ENCODE data around the gene SPCS3. TPM values are rescaled to one million over a fixed set of nuclear protein-coding genes. Genes with fewer than 3 reads are reported as not detected.
A peak's percentile ranks its signal among the peaks of the same experiment; 100 is the strongest.

The SPCS3 gene
- total and polyA plus RNA-seq, 2 of the 13 experiments (the other 11 are each of a cell fraction or from before 2014, with no cell fraction given) = 26.3 to 57.0 TPM

- TF ChIP-seq, protein P1, sequence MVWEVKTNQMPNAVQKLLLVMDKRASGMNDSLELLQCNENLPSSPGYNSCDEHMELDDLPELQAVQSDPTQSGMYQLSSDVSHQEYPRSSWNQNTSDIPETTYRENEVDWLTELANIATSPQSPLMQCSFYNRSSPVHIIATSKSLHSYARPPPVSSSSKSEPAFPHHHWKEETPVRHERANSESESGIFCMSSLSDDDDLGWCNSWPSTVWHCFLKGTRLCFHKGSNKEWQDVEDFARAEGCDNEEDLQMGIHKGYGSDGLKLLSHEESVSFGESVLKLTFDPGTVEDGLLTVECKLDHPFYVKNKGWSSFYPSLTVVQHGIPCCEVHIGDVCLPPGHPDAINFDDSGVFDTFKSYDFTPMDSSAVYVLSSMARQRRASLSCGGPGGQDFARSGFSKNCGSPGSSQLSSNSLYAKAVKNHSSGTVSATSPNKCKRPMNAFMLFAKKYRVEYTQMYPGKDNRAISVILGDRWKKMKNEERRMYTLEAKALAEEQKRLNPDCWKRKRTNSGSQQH (CRISPR knock-in tag; IDR thresholded peaks at IDR 0.05; ENCODE audit: low read depth) = 0 out of 2 replicates have a peak, but pooled peaks have one; percentile 24
- TF ChIP-seq ZNF546 (CRISPR knock-in tag; conservative IDR thresholded peaks at IDR 0.05) (0 out of 2 replicates have a peak, but pooled peaks have one; percentile 75), ZNF232 (CRISPR knock-in tag; IDR thresholded peaks at IDR 0.05; ENCODE audit: borderline replicate concordance) (no peak), THAP11 (CRISPR knock-in tag; IDR thresholded peaks at IDR 0.05) (peak; percentile 62), POLR2A (IDR thresholded peaks at IDR 0.05; ENCODE audit: insufficient read depth in 1 of 2, low read depth in 2 of 2, low read length in 2 of 2) (peak; percentile 92 to 94), ZNF784 (CRISPR knock-in tag; IDR thresholded peaks at IDR 0.05; ENCODE audit: borderline replicate concordance) (peak; percentile 24; the same call in 1 of the 2 replicates), SP4 (CRISPR knock-in tag; IDR thresholded peaks at IDR 0.05) (peak; percentile 89), PHF20 (CRISPR knock-in tag; IDR thresholded peaks at IDR 0.05) (peak; percentile 65), HNF4A (CRISPR knock-in tag; IDR thresholded peaks at IDR 0.05) (0 out of 2 replicates have a peak, but pooled peaks have one; percentile 17), ADNP (CRISPR knock-in tag; IDR thresholded peaks at IDR 0.05) (no peak), ATF4 (CRISPR knock-in tag; IDR thresholded peaks at IDR 0.05) (no peak; a peak in 1 of 4 replicates), FOXO1 (CRISPR knock-in tag; IDR thresholded peaks at IDR 0.05) (peak; percentile 73; the same call in 1 of the 2 replicates), SMARCE1 (IDR thresholded peaks at IDR 0.05; ENCODE audit: borderline replicate concordance) (no peak), ZGPAT (CRISPR knock-in tag; IDR thresholded peaks at IDR 0.05) (peak; percentile 40; the same call in 1 of the 2 replicates), POLR2AphosphoS5 (IDR thresholded peaks at IDR 0.05; ENCODE audit: low read depth, low read length) (peak; percentile 89), HOXA7 (CRISPR knock-in tag; IDR thresholded peaks at IDR 0.05) (no peak)
- TF ChIP-seq, protein P2, sequence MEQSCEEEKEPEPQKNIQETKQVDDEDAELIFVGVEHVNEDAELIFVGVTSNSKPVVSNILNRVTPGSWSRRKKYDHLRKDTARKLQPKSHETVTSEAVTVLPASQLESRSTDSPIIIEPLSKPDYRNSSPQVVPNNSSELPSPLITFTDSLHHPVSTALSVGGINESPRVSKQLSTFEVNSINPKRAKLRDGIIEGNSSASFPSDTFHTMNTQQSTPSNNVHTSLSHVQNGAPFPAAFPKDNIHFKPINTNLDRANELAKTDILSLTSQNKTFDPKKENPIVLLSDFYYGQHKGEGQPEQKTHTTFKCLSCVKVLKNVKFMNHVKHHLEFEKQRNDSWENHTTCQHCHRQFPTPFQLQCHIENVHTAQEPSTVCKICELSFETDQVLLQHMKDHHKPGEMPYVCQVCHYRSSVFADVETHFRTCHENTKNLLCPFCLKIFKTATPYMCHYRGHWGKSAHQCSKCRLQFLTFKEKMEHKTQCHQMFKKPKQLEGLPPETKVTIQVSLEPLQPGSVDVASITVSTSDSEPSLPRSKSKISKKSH (CRISPR knock-in tag; IDR thresholded peaks at IDR 0.05; ENCODE audit: borderline replicate concordance) = no peak
- TF ChIP-seq, protein P3, sequence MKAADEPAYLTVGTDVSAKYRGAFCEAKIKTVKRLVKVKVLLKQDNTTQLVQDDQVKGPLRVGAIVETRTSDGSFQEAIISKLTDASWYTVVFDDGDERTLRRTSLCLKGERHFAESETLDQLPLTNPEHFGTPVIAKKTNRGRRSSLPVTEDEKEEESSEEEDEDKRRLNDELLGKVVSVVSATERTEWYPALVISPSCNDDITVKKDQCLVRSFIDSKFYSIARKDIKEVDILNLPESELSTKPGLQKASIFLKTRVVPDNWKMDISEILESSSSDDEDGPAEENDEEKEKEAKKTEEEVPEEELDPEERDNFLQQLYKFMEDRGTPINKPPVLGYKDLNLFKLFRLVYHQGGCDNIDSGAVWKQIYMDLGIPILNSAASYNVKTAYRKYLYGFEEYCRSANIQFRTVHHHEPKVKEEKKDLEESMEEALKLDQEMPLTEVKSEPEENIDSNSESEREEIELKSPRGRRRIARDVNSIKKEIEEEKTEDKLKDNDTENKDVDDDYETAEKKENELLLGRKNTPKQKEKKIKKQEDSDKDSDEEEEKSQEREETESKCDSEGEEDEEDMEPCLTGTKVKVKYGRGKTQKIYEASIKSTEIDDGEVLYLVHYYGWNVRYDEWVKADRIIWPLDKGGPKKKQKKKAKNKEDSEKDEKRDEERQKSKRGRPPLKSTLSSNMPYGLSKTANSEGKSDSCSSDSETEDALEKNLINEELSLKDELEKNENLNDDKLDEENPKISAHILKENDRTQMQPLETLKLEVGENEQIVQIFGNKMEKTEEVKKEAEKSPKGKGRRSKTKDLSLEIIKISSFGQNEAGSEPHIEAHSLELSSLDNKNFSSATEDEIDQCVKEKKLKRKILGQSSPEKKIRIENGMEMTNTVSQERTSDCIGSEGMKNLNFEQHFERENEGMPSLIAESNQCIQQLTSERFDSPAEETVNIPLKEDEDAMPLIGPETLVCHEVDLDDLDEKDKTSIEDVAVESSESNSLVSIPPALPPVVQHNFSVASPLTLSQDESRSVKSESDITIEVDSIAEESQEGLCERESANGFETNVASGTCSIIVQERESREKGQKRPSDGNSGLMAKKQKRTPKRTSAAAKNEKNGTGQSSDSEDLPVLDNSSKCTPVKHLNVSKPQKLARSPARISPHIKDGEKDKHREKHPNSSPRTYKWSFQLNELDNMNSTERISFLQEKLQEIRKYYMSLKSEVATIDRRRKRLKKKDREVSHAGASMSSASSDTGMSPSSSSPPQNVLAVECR (CRISPR knock-in tag; IDR thresholded peaks at IDR 0.05; ENCODE audit: borderline replicate concordance) = peak; percentile 79
- TF ChIP-seq, protein P4, sequence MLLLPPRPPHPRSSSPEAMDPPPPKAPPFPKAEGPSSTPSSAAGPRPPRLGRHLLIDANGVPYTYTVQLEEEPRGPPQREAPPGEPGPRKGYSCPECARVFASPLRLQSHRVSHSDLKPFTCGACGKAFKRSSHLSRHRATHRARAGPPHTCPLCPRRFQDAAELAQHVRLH (CRISPR knock-in tag; IDR thresholded peaks at IDR 0.05; ENCODE audit: borderline replicate concordance, low read depth) = peak; percentile 28; the same call in 1 of the 2 replicates
These were observed at the start of gene SPCS3 (continued) for GRCh38 chr4:176319704-176320339.

All from HepG2 (cell line).